Stimulated activated CD4-positive, alpha-beta T cell treated with anti-CD3 and anti-CD28 coated beads, Interleukin-1b, Interleukin-23, amount 100 ng/mL, for 1 hour (primary cell): Measurements from ENCODE around the gene KITLG.
"Not testable (repeated sequence)": the region's sequence is repeated elsewhere in the genome, so short reads cannot be mapped to it uniquely, and the experiment has no call there.

ENCODE experiments used
- DNase-seq, 2 donors: peaks; one replicate each; pipeline ENCODE4 v3.0.0-alpha.2; 2020; ENCODE audit warnings: low read depth in 2 of 2

Gene KITLG

GRCh38 chr12:88580051-88580871 is at the start of gene KITLG:
Gene KITLG, minus strand, starts transcription at chr12:88580471. Its CDS starts 193 bp downstream, at chr12:88580278.
- DNase-seq: no peak

- no peak for DNase-seq
Observed at GRCh38 chr12:88628856-88629509, 48.7 kb upstream of the KITLG start.

- not testable (repeated sequence) for DNase-seq
Observed at GRCh38 chr12:88628035-88628434, 47.8 kb upstream of the KITLG start.

- no peak for DNase-seq
Observed at GRCh38 chr12:88627501-88627900, 47.2 kb upstream of the KITLG start.

- DNase-seq: no peak
Observed at GRCh38 chr12:88625356-88625755, 45.1 kb upstream of the KITLG start.

- no peak for DNase-seq
Observed at GRCh38 chr12:88624911-88625310, 44.6 kb upstream of the KITLG start.

GRCh38 chr12:88623777-88624548 is 43.7 kb upstream of the KITLG start:
- no peak for DNase-seq

- DNase-seq: no peak
Observed at GRCh38 chr12:88617352-88617751, 37.1 kb upstream of the KITLG start.

- DNase-seq: no peak
Observed at GRCh38 chr12:88615490-88615889, 35.2 kb upstream of the KITLG start.

GRCh38 chr12:88604646-88605045 is 24.4 kb upstream of the KITLG start:
- DNase-seq: no peak

GRCh38 chr12:88600272-88600671 is 20.0 kb upstream of the KITLG start:
- DNase-seq: no peak

GRCh38 chr12:88597365-88597764 is 17.1 kb upstream of the KITLG start:
- no peak for DNase-seq

GRCh38 chr12:88595697-88596096 is 15.4 kb upstream of the KITLG start:
- no peak for DNase-seq

GRCh38 chr12:88594780-88595179 is 14.5 kb upstream of the KITLG start:
- DNase-seq: no peak

- DNase-seq: no peak
Observed at GRCh38 chr12:88591343-88591742, 11.1 kb upstream of the KITLG start.

GRCh38 chr12:88590851-88591250 is 10.6 kb upstream of the KITLG start:
- no peak for DNase-seq

- no peak for DNase-seq
Observed at GRCh38 chr12:88585077-88585476, 4.8 kb upstream of the KITLG start.

- DNase-seq: no peak
Observed at GRCh38 chr12:88579601-88580050, 645 bp downstream of the KITLG start.

- DNase-seq: no peak
Observed at GRCh38 chr12:88579161-88579517, 1.1 kb downstream of the KITLG start.

- no peak for DNase-seq
Observed at GRCh38 chr12:88578276-88579160, 1.8 kb downstream of the KITLG start.

- DNase-seq: no peak
Observed at GRCh38 chr12:88577537-88577936, 2.7 kb downstream of the KITLG start.
